SU-DHL-6 (cell line): Measurements from ENCODE around the gene MAP3K21.

Source experiments
- H2AFZ ChIP-seq: fragments of 200-600 bp; sonication (generic); 2 replicates; pipeline ENCODE4 v1.6.1; 2014; ENCODE audit warnings: low read depth, mild to moderate bottlenecking, moderate library complexity, mixed read lengths, antibody characterized with exemption, low read length; ENCODE audit not compliant: severe bottlenecking
- H3F3A ChIP-seq: fragments of 200-600 bp; shearing (Covaris generic); 2 replicates; pipeline ENCODE4 v1.6.0; 2016; ENCODE audit warnings: antibody characterized with exemption, mild to moderate bottlenecking; ENCODE audit not compliant: insufficient read depth
- H3K27ac ChIP-seq: fragments of 200-600 bp; sonication (generic); 2 replicates; pipeline ENCODE4 v1.5.1; 2016; ENCODE audit warnings: low read depth, mild to moderate bottlenecking, low read length, moderate library complexity, mixed read lengths
- H3K27me3 ChIP-seq: fragments of 200-600 bp; sonication (generic), shearing (Covaris generic); 2 replicates; pipeline ENCODE4 v1.6.0; 2014; ENCODE audit warnings: mild to moderate bottlenecking, low read length
- H3K36me3 ChIP-seq: fragments of 200-600 bp; sonication (generic); 2 replicates; pipeline ENCODE4 v1.6.1; 2014; ENCODE audit warnings: mild to moderate bottlenecking, low read length, mixed read lengths
- H3K4me2 ChIP-seq: fragments of 300-600, 200-600 bp; shearing (Covaris generic), sonication (generic); 2 replicates; pipeline ENCODE4 v1.6.0; 2014; ENCODE audit warnings: low read length, low read depth, mild to moderate bottlenecking; ENCODE audit not compliant: poor library complexity, severe bottlenecking
- H3K4me3 ChIP-seq: fragments of 200-600 bp; sonication (generic); 2 replicates; pipeline ENCODE4 v1.5.1; 2014; ENCODE audit warnings: antibody characterized with exemption, low read length, mild to moderate bottlenecking, mixed read lengths; ENCODE audit not compliant: insufficient read depth, poor library complexity, severe bottlenecking
- H3K79me2 ChIP-seq: fragments of 200-600 bp; sonication (generic); 2 replicates; pipeline ENCODE4 v1.6.1; 2014; ENCODE audit warnings: mild to moderate bottlenecking, low read length, moderate library complexity; ENCODE audit not compliant: insufficient read depth
- H3K9ac ChIP-seq: fragments of 200-600 bp; sonication (generic); 2 replicates; pipeline ENCODE4 v1.7.0; 2014; ENCODE audit warnings: mild to moderate bottlenecking, low read length
- H3K9me2 ChIP-seq: fragments of 200-600 bp; sonication (generic); replicated peaks from 2 replicates; pipeline ENCODE4 v1.6.1; 2014; ENCODE audit warnings: low read length; ENCODE audit not compliant: insufficient read depth
- H3K9me3 ChIP-seq: fragments of 200-600 bp; sonication (generic); 2 replicates; pipeline ENCODE4 v1.6.1; 2014; ENCODE audit warnings: low read length, mixed read lengths; ENCODE audit not compliant: insufficient read depth
- H4K20me1 ChIP-seq: fragments of 200-600 bp; sonication (generic); 2 replicates; pipeline ENCODE4 v1.6.1; 2014; ENCODE audit warnings: low read depth, mild to moderate bottlenecking, antibody characterized with exemption, low read length, moderate library complexity, mixed read lengths
- CTCF ChIP-seq: fragments of 200-600 bp; sonication (generic); IDR thresholded peaks from one replicate; pipeline ENCODE4 v1.5.1; 2017; ENCODE audit warnings: antibody characterized with exemption, mild to moderate bottlenecking, low read length, moderate library complexity; ENCODE audit not compliant: insufficient read depth, poor library complexity, severe bottlenecking
- EZH2phosphoT487 ChIP-seq: fragments of 200-600 bp; sonication (generic), shearing (Covaris generic); conservative IDR thresholded peaks from 2 replicates; pipeline ENCODE4 v1.6.1; 2018; ENCODE audit warnings: mild to moderate bottlenecking, antibody characterized with exemption, low read length, moderate library complexity, mixed read lengths

The MAP3K21 gene

DNA sequence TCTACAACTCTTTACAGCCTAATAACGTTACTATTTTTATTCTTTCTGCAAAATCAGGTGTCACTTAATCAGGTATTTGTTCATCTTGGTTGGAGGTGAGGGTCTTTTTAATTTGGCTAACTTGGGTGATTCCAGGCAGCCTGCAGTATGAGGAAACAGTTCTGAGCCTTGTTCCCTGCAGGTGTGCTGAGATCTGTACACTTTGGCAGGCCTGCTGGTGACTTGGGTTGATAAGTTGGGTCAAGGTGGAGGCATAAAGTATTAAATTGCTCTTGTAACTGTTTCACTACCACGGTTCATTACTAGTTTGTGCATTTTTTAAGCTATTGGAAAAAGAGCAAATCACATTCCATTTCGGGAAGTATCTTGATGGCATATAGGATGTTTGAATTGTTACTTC, 10.0 kb downstream of the MAP3K21 start:
- H2AFZ ChIP-seq = no peak overlapping the region
- no peak overlapping the region for H3K27ac ChIP-seq
- no peaks in the 10 kb centered on the region for H3F3A ChIP-seq
- no peaks in the 10 kb centered on the region for H3K9me2 ChIP-seq
- H3K4me3 ChIP-seq = no peak overlapping the region
- H4K20me1 ChIP-seq = no peaks in the 10 kb centered on the region
- H3K27me3 ChIP-seq = no peaks in the 10 kb centered on the region
- no peak for TF ChIP-seq EZH2phosphoT487
- no peak for TF ChIP-seq CTCF
- no peaks in the 10 kb centered on the region for H3K9me3 ChIP-seq
- H3K4me2 ChIP-seq = no peak overlapping the region
- no peak overlapping the region for H3K9ac ChIP-seq
- H3K36me3 ChIP-seq = no peaks in the 10 kb centered on the region
- no peaks in the 10 kb centered on the region for H3K79me2 ChIP-seq

DNA sequence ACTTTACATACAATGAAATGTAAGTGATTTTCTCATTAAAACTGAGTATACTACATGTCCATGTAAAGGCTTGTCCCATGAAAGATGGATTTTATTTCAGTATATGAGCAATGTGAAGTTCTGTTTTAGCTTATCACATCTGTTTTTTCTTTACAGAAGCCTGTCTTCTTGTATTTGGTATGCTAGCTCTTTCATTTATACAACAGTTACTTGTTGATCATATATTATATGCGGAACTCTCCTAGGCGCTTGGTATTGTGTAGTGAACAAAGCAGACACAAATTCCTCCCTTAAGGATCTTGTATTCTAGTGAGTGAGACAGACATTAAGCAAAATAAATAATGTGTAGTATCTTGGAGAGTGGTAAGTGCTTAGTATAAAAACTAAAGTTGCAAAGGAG, 10.6 kb downstream of the MAP3K21 start:
- Histone ChIP-seq H3K4me2 (no peak overlapping the region), H3F3A (no peaks in the 10 kb centered on the region), H2AFZ (no peak overlapping the region), H3K27me3 (no peaks in the 10 kb centered on the region), H3K27ac (no peak overlapping the region), H3K36me3 (no peaks in the 10 kb centered on the region), H3K9me2 (no peaks in the 10 kb centered on the region), H3K79me2 (no peaks in the 10 kb centered on the region), H3K9ac (no peak overlapping the region), H4K20me1 (no peaks in the 10 kb centered on the region), H3K4me3 (no peak overlapping the region), H3K9me3 (no peaks in the 10 kb centered on the region)
- no peak for TF ChIP-seq EZH2phosphoT487
- no peak for TF ChIP-seq CTCF

GRCh38 chr1:233340031-233340555, 12.6 kb downstream of the MAP3K21 start:
- H3K4me2 ChIP-seq = no peak overlapping the region
- no peak overlapping the region for H3K27ac ChIP-seq
- H3K79me2 ChIP-seq = no peaks in the 10 kb centered on the region
- no peak overlapping the region for H2AFZ ChIP-seq
- TF ChIP-seq EZH2phosphoT487 (no peak), CTCF (no peak)
- H3F3A ChIP-seq = no peaks in the 10 kb centered on the region
- H3K27me3 ChIP-seq = no peaks in the 10 kb centered on the region
- H3K9me2 ChIP-seq = no peaks in the 10 kb centered on the region
- H3K36me3 ChIP-seq = no peaks in the 10 kb centered on the region
- no peak overlapping the region for H3K4me3 ChIP-seq
- H4K20me1 ChIP-seq = no peaks in the 10 kb centered on the region
- no peaks in the 10 kb centered on the region for H3K9me3 ChIP-seq
- H3K9ac ChIP-seq = no peak overlapping the region

DNA sequence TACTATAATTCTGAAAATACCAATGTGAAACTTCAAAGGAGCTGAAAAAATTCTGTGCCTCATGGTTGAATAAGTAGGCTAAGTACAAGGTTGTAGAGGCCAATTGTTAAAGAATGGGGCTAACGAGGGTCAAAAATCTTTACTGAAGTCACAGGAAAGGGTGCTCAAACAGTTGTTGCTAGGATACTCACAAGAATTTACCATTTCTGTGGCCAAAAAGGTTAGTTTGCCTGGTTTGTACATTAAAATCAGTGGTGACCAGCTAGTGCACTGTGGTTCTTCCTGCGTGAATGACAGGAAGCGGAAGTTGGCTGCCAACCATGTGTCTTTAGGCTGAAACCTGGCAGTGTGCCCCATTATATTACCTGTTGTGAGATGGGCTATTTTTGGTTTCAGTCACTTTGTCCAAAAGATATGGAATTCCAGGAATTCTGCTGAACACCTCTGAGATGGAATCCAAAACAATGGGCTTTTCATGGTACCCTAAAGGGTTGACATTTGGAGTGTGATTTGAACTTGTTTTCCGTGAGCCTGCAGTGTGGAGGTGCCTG, 13.5 kb downstream of the MAP3K21 start:
- H2AFZ ChIP-seq = no peak overlapping the region

More for the DNA sequence above, 13.5 kb downstream of the MAP3K21 start:
- no peak overlapping the region for H3K9ac ChIP-seq
- H3K27me3 ChIP-seq = no peaks in the 10 kb centered on the region
- H3F3A ChIP-seq = no peaks in the 10 kb centered on the region
- no peak for TF ChIP-seq EZH2phosphoT487
- TF ChIP-seq CTCF = no peak
- no peak overlapping the region for H3K27ac ChIP-seq
- no peaks in the 10 kb centered on the region for H3K9me2 ChIP-seq
- no peak overlapping the region for H3K4me3 ChIP-seq
- no peak overlapping the region for H3K4me2 ChIP-seq
- no peaks in the 10 kb centered on the region for H3K9me3 ChIP-seq
- no peaks in the 10 kb centered on the region for H4K20me1 ChIP-seq
- H3K36me3 ChIP-seq = no peaks in the 10 kb centered on the region
- H3K79me2 ChIP-seq = no peaks in the 10 kb centered on the region
